ENCODE results near the gene ANXA6.
"Not testable (repeated sequence)": the region's sequence is repeated elsewhere in the genome, so short reads cannot be mapped to it uniquely, and the experiment has no call there.

Gene ANXA6

GRCh38 chr5:151181818-151182523, 24.4 kb upstream of the ANXA6 start:
- DNase-seq (ENCODE audit: low read depth) = no peak
- TF ChIP-seq CTCF (IDR thresholded peaks at IDR 0.05; ENCODE audit: insufficient read depth, low read depth, low read length, missing control alignments) = no peak
- H3K4me3 ChIP-seq (ENCODE audit: low read depth, low read length) = no peak overlapping the region

- no peak for DNase-seq (ENCODE audit: low read depth)
- TF ChIP-seq CTCF (IDR thresholded peaks at IDR 0.05; ENCODE audit: insufficient read depth, low read depth, low read length, missing control alignments) = no peak
- no peak overlapping the region for H3K4me3 ChIP-seq (ENCODE audit: low read depth, low read length)
Observed at GRCh38 chr5:151180291-151180690, 22.7 kb upstream of the ANXA6 start.

GRCh38 chr5:151179489-151179840, 21.9 kb upstream of the ANXA6 start:
- TF ChIP-seq CTCF (IDR thresholded peaks at IDR 0.05; ENCODE audit: insufficient read depth, low read depth, low read length, missing control alignments) = no peak
- DNase-seq (ENCODE audit: low read depth) = no peak

GRCh38 chr5:151178777-151179488, 21.4 kb upstream of the ANXA6 start:
- no peak for DNase-seq (ENCODE audit: low read depth)
- H3K4me3 ChIP-seq (ENCODE audit: low read depth, low read length) = no peak overlapping the region
- TF ChIP-seq CTCF (IDR thresholded peaks at IDR 0.05; ENCODE audit: insufficient read depth, low read depth, low read length, missing control alignments) = no peak

More at GRCh38 chr5:151179489-151179840, 21.9 kb upstream of the ANXA6 start:
- H3K4me3 ChIP-seq (ENCODE audit: low read depth, low read length) = no peak overlapping the region

- no peak for DNase-seq (ENCODE audit: low read depth)
- H3K4me3 ChIP-seq (ENCODE audit: low read depth, low read length) = no peak overlapping the region
- no peak for TF ChIP-seq CTCF (IDR thresholded peaks at IDR 0.05; ENCODE audit: insufficient read depth, low read depth, low read length, missing control alignments)
Observed at GRCh38 chr5:151178372-151178771, 20.8 kb upstream of the ANXA6 start.

- not testable (repeated sequence) for DNase-seq (ENCODE audit: low read depth); H3K4me3 ChIP-seq (ENCODE audit: low read depth, low read length)
Observed at GRCh38 chr5:151176268-151176667, 18.7 kb upstream of the ANXA6 start.

- no peak for TF ChIP-seq CTCF (IDR thresholded peaks at IDR 0.05; ENCODE audit: insufficient read depth, low read depth, low read length, missing control alignments)
- no peak for DNase-seq (ENCODE audit: low read depth)
Observed at GRCh38 chr5:151174612-151175101, 17.1 kb upstream of the ANXA6 start.

More at GRCh38 chr5:151174612-151175101, 17.1 kb upstream of the ANXA6 start:
- H3K4me3 ChIP-seq (ENCODE audit: low read depth, low read length) = no peak overlapping the region

Data from GM12865 (cell line).